Hepatic stellate cell (primary cell): Measurements from ENCODE around the gene TGM5.
A peak's percentile ranks its signal among the peaks of the same experiment; 100 is the strongest.
"Not testable (repeated sequence)": the region's sequence is repeated elsewhere in the genome, so short reads cannot be mapped to it uniquely, and the experiment has no call there.

Experiments
- DNase-seq: peaks from one replicate; pipeline ENCODE4 v3.0.0; 2011; ENCODE audit warnings: low spot score

Gene TGM5

DNA sequence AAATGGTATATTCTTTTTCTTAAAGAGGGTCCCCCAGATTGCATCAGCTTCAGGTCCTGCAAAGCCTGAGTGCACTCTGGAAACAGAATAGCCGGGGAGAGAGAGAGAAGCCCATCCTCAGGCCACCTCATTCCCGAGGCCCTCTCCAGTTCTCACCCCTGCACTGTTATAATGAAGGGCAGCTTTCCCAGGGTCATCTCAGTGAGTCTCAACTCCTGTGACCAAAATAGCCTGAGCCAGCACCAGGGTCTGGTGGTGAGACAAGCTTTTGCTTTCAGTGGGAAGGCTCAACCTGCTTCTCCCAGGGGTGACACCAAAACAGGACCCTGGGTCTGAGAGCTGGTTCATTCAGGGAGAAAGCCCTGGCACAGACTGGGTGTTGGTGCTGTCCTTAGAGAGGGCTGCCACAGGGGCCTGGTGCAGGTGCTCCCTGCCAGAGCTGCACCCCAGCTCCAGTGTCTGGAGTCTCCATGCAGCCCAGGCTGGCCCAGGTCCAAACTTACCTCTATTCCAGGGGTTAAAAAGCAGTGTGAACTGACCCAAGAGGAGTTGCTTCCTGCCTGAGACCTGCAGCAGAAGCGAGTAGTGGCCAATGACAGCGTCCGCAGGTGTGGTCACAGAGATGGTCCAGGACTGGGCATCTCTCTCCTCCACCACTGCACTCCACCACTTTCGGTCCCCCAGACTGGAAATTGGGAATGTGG lies 52.0 kb downstream of the TGM5 start:
- no peak for DNase-seq

DNA sequence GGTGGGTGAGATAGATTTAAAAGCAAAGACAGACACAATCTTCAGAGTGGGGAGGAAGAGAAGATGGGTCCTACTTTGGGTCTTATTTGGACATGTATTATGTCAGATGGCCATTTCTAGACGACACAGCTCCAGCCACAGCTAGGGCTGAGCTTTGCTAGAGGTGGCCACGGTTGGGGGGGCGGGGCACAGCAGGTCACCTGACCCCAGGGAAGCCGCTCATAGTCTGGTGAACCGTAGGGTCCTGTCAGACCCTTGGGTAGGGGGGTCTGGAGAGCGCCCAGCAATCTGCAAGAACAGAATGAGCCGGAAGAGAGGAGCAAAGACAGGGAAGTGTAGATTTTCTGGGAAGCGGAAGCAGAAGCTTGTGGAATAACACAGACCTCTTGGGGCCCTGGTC lies 52.6 kb downstream of the TGM5 start:
- no peak for DNase-seq

DNA sequence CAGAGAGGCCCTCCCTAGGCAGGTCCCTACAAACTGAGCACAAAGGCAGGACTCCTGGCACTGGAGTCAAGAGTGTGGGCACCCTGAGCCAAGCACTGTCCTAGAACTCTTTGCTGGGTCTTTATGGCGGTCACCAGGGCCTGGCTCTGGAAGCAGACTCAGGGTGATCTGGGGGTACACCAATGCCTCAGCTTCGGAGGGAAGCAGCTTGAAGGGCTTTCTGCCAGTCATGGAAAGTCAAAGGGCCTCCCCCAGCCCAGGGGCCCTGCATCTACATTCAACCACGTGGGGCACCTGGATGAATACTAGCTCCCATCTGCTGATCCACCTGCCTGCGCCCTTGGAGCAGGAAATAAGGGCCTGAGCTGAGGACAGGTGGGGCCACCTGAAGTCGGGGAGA lies 53.3 kb downstream of the TGM5 start:
- DNase-seq, result no peak

GRCh38 chr15:43212951-43213350 lies 53.8 kb downstream of the TGM5 start:
- DNase-seq, result no peak

DNA sequence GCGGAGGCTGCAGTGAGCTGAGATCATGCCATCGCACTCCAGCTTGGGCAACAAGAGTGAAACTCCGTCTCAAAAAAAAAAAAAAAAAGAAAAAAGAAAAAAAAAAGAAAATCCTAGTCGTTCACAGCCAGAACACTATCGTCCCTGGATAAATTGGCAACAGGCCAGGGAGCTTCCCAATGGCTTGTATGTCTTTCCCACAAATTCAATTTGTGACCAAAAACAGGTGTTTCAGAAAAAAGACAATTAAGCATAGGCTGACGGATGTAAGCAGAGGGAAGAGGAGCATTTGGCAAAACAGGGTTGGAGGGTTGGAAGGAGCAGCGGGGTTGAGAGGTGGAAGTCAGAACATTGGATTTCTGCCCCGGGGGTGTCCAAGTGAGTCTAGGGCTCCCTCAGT lies 54.4 kb downstream of the TGM5 start:
- no peak for DNase-seq

GRCh38 chr15:43211224-43211735 lies 55.4 kb downstream of the TGM5 start:
- DNase-seq, result no peak

- no peak for DNase-seq
Observed at GRCh38 chr15:43210807-43211206, 55.9 kb downstream of the TGM5 start.

GRCh38 chr15:43210172-43210745 lies 56.5 kb downstream of the TGM5 start:
- no peak for DNase-seq

DNA sequence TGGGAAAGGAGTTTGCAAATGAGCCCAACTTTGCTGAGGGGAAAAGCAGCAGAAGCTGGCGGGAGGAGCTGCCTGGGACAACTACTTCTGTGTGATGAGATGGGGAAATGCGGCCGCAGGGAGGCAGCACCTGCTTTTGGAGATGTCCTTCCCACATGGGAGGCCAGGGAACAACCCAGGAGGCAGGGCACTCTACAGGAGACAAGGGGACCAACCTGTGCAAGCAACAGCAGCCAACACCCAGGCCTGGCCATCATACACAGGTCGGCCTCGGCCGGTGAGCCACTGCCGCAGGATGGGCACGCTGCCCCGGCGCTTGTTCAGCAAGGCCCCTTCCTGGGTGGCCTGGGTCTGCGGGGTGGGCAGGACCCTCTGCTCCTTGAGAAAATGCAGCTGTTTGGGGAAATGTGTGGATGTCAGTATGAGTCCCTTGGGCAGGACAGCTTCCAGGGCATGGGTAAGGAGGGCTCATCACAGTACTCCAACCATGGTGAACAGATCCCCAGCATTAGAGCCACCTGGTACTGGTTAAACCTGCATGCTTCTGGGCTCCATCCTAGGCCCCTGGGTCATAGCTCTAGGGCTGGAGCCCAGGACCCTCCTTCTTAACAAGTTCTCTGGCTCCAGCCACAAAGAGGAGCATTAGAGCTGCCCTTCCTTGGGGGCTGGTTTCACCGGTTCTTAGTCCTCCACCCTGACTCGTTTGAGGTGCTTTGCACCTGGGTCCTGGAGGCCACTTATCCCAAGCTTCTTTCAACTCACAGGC lies 57.5 kb downstream of the TGM5 start:
- peak; percentile 57 for DNase-seq

DNA sequence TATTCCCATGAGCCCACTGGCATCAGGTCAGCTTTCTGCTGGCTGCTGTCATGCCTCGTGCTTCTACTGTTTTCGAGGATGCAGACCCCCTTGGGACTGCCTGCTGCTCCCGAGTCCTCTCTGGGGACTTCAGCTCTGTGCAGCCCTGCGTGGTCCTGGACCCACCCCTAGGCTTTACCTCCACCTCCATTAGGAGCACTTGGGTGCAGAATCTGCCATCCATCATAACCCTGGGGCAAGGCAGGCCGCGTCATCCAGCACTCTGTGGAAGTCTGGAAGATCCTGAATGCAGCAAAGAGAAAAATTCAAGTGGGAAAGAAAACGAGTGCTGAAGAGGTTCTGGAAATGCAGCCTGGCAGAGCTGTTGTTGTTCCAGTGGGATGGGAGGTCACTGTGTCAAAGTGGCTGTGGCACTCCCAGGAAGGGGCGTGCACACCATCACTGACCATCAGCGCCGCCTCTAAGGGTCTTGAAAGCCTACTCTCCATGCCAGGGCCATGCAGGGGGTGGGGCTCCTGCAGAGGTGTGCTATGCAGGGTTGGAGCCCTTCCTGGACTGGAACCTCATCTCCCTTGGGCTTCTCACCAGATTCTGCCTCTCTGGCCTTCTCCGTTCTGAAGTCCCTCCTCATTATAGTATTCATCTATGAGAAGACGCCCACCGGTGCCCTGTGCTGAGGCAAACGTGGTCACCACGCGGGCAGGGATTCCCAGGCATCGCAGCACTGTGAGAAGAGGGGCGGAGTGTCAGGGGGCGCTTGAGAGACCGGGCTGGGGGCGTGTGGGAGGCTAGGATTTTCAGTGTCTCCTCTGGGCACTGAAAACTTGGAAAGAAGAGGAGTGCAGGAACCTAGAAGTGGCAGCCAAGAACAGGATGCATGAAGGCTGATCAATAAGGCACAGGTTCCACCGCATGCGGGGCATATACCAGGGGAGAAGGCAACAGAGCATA lies 58.4 kb downstream of the TGM5 start:
- DNase-seq, result no peak

GRCh38 chr15:43207024-43207423 lies 59.7 kb downstream of the TGM5 start:
- DNase-seq, result no peak

DNA sequence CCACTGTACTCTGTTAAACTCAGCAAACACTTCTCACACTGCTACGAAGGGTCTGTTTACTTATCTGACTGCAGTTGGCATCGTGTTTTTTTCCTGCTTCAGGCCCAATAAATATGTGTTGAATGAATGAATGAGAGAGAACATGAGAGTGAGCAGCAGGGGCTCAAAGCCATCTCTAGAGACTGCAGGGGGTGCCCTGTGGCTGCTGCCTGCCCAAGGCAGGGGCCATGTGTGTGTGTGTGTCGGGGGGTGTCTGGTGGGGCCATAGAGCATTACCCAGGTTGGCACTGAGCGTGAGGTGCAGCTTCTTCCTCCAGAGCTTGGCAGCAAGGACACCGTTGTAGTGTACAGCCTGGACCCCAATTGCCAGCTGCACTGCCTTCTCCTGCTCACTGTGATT lies 60.7 kb downstream of the TGM5 start:
- no peak for DNase-seq

DNA sequence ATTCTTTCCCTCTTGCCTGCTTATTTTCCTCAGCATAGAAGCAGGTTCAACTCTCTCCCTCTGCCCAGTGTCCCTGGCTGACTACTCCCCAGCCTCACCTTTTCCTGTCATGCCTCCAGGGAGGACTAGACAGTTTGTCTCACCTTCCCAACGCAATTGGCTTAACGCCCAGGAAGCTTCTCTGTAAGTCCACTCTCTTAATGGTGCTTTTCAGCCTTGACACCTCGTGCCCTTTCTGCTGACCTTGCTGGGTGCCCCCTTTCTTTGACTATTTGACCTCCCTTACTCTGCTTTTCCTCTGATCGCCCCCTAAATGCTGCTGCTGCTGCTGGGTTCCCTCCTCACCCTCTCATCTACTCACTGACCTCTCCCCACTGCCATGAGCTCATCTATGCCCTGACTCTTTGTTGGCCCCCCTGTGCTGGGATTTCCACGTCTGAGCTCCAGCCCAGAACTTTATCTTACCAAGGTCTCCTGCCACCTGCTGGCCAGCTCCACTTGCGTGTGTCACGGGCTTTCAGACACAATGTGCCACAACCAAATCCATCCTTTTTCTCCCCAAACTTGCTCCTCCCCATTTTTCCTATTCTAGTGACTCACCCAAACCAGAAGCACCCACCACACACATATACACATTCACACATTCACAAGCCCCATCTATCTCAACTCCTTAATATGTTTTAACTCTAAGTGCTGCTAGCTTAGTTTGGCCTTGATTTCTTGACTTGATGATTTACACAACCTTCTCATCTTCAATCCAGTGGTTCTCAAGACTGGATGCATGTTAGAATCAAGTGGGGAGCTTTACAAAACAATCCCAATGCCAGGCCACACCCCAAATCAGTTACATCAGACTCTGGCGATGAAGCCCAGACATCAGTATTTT lies 62.5 kb downstream of the TGM5 start:
- DNase-seq, result peak; percentile 73

DNA sequence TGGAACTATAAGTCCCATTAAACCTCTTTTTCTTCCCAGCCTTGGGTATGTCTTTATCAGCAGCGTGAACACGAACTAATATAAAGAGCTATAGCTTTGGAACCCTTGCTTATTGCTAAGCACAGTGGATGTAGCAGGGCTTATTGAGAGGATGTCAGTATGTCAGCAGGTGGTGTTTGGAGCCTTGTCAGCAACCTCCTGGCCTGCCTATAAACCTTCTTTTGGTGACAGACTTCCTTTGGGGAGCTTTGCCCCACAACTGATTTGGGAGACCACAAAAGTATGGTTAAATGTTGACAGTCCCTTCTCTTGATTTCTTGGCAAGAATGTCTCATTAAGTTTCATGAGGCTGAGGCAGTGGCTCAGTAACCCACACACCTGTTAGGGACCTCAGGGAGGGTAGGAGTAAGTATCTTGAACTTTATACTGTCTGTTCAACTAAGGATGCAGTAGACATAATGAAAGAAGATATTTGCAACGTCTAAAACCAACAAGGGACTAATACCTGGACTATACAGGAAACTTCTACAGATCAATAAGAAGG lies 66.7 kb downstream of the TGM5 start:
- no peak for DNase-seq

DNA sequence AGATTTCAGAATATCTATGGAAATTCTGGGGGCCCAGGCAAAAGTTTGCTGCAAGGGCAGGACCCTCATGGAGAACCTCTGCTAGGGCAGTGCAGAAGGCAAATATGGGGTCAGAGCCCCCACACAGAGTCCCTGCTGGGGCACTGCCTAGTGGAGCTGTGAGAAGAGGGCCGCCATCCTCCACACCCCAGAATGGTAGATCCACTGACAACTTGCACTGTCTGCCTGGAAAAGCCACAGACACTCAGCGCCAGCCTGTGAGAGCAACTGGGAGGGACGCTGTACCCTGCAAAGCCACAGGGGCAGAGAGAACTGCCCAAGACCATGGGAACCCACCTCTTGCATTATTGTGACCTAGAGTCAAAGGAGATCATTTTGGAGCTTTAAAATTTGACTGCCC lies 67.7 kb downstream of the TGM5 start:
- DNase-seq, result no peak

DNA sequence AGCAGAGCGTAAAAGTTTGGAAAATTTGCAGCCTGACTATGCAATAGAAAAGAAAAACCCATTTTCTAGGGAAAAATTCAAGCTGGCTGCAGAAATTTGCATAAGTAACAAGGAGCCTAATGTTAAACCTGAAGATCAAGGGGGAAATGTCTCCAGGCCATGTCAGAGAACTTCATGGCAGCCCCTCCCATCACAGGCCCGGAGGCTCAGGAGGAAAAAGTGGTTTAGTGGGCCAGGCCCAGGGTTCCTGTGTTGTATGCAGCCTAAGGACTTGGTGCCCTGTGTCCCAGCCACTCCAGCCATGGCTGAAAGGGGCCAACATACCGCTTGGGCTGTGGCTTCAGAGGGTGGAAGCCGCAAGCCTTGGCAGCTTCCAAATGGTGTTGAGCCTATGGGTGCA lies 68.2 kb downstream of the TGM5 start:
- not testable (repeated sequence) for DNase-seq

DNA sequence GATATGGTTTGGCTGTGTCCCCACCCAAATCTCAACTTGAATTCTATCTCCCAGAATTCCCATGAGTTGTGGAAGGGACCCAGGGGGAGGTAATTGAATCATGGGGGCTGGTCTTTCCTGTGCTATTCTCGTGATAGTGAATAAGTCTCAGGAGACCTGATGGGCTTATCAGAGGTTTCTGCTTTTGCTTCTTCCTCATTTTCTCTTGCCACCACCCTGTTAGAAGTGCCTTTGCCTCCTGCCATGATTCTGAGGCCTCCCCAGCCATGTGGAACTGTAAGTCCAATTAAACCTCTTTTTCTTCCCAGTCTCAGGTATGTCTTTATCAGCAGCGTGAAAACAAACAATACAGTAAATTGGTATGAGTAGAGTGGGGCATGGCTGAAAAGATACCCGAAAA lies 69.0 kb downstream of the TGM5 start:
- DNase-seq, result not testable (repeated sequence)

GRCh38 chr15:43196760-43197548 lies 69.8 kb downstream of the TGM5 start:
- DNase-seq, result no peak

DNA sequence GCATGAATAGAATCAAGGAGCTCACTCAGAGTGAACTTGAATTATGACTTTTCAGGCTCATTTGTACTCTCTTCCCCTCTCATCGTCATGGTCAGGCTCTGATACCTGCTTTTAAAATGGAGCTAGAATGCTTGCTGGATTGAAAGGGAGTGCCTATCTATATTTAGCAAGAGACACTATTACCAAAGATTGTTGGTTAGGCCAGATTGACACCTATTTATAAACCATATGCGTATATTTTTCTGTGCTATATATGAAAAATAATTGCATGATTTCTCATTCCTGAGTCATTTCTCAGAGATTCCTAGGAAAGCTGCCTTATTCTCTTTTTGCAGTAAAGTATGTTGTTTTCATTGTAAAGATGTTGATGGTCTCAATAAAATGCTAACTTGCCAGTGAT lies 71.9 kb downstream of the TGM5 start:
- no peak for DNase-seq

DNA sequence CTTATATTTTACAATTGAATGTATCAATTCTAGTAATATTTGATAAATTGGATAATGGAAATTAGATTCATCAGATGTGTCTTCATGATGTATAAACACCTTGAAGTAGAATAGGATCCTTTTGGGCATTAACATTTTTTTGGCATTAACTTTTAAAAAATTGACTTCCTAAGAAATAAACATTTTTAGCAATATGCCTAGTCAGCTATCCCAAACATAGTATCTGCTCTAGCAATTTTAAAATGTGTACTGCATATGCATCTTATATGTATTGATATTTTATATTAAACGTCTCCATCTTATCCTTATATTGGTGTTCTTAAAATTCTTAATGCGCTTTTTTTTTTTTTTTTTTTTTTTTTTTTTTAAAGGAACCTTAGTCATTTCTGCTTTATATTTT lies 73.0 kb downstream of the TGM5 start:
- DNase-seq, result no peak
